HG03066 (cell line): ENCODE measurements around the gene HNRNPK.
A peak's percentile ranks its signal among the peaks of the same experiment; 100 is the strongest.

Experiments
- ATAC-seq: cut with Tn5 transposase; IDR thresholded peaks from one replicate; pipeline ENCODE4 v1.9.1; 2021; ENCODE audit warnings: low read depth; ENCODE audit not compliant: unreplicated experiment

Gene HNRNPK

GRCh38 chr9:83979812-83980394, at the start of gene HNRNPK:
HNRNPK (minus strand) TSS chr9:83980215; CDS start chr9:83978252, 1,963 bp downstream.
- ATAC-seq = peak; percentile 82

- no peak for ATAC-seq
These were observed 47.2 kb upstream of the HNRNPK start for GRCh38 chr9:84027201-84027600.

DNA sequence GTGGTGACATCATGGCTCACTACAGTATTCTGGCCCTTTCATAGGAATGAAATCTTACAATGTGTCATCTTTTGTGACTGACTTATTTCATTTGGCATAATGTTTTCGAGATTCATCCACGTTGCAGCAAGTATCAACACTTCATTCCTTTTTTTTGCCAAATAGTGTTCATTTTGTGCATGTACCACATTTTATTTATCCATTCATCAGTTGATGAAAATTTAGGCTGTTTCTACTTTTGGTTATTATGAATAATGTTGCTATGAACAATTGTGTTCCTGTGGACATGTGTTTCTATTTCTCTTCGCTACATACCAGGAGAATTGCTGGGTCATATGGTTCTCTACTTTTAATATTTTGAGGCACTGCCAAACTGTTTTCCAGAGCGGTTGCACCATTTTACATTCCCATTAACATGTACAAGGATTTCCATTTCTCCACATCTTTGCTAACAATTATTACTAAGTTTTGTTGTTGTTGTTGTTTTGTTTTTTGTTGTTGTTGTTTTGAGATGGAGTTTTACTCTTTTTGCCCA, 44.1 kb upstream of the HNRNPK start:
- ATAC-seq = no peak

DNA sequence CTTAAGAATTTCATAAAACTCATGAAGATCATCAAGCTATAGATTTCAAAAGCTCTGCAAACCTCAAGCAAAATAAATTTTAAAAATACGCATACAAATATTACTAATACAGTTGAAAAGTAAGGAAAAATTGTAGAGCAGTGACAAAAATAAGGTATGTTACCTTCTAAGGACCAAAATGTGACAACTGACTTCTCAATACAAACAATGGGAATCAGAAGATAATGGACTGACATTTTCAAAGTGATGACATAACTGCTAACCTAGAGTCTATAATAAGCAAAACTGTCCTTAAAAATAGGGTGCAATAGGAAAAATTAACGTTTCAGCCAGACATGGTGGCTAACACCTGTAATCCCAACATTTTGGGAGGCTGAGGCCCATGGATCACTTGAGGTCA, 27.6 kb upstream of the HNRNPK start:
- no peak for ATAC-seq

- no peak for ATAC-seq
These were observed 23.2 kb upstream of the HNRNPK start for GRCh38 chr9:84003246-84003645.

GRCh38 chr9:84002344-84002743, 22.3 kb upstream of the HNRNPK start:
- ATAC-seq = peak; percentile 86

GRCh38 chr9:84001621-84002020, 21.6 kb upstream of the HNRNPK start:
- ATAC-seq = no peak

GRCh38 chr9:84000186-84000585, 20.2 kb upstream of the HNRNPK start:
- ATAC-seq = no peak

GRCh38 chr9:83999141-83999918, 19.3 kb upstream of the HNRNPK start:
- ATAC-seq = no peak

DNA sequence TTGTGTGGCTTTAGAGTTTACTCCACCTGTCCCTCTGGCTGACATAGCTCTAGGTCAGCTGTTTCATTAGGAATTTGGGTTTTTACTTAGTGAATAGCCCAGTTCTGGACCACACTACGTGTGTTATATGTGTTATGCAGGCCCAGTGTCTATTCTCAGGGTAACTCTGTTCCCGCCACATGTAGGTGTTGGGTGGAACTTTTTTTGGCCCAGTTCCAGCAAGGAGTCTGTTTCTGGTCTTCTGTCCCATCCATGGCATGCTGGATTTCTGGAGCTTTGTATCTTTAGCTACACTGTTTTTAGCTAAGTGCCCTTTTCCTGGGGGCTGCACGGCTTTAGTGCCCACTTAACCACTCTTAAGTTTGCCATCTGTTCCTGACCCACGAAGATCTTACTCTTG, 16.1 kb upstream of the HNRNPK start:
- ATAC-seq = no peak

- no peak for ATAC-seq
These were observed 12.9 kb upstream of the HNRNPK start for GRCh38 chr9:83992901-83993300.

DNA sequence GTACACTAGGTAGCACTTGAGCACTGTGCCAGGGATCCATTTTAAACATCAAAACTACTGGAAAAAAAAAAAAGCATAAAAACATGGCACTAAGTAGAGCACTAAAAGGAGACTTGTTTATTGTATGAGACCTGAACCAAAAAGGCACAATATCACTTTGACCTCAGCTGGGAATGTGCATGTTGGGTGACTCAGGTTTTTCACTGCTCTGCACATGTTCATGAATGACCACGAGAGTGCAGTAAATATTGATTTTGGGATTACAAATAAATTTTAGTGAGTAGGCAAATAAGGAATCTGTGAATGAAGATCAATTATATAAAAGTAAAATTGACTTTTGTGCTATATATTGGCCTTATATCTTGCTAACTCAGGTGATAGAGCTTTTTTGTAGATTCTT, 12.4 kb upstream of the HNRNPK start:
- ATAC-seq = no peak

- ATAC-seq = no peak
These were observed 11.3 kb upstream of the HNRNPK start for GRCh38 chr9:83991355-83991754.

DNA sequence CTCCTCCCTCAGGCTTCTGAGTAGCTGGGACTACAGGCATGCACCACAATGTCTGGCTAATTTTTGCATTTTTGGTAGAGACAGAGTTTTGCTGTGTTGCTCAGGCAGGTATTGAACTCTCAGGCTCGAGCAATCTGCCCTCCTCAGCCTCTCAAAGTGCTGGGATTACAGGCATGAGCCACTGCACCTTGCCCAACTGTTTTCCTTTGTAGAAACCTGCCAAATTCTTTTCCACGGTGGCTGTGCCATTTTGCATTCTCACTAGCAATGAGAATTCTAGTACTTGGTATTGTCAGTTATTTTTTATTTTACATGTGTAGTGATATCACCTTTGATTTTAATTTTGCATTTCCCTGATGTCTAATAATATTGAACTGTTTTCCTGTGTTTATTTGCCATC, 8.4 kb upstream of the HNRNPK start:
- ATAC-seq = no peak

GRCh38 chr9:83987402-83987791, 7.4 kb upstream of the HNRNPK start:
- ATAC-seq = no peak

GRCh38 chr9:83986765-83987401, 6.9 kb upstream of the HNRNPK start:
- no peak for ATAC-seq

DNA sequence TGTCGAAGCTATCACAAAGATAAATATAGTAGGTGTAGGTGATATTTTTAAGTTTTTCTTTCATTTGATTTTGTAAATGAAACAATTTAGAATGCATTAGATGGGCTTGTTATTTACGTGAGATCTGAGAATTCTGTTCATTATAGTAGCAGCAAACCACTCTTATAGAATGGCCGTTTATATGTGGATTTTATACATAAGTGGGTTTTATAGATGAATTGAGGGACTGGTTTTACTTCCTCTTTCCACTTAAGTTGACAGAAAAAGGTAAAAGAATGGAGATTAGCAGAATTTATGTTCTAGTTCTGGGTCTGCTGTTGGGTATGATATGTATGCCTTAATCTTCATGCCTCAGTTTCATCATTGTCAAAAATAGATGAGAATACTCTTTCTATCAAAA, 6.2 kb upstream of the HNRNPK start:
- ATAC-seq = no peak

- no peak for ATAC-seq
These were observed 1.3 kb upstream of the HNRNPK start for GRCh38 chr9:83981126-83981871.

DNA sequence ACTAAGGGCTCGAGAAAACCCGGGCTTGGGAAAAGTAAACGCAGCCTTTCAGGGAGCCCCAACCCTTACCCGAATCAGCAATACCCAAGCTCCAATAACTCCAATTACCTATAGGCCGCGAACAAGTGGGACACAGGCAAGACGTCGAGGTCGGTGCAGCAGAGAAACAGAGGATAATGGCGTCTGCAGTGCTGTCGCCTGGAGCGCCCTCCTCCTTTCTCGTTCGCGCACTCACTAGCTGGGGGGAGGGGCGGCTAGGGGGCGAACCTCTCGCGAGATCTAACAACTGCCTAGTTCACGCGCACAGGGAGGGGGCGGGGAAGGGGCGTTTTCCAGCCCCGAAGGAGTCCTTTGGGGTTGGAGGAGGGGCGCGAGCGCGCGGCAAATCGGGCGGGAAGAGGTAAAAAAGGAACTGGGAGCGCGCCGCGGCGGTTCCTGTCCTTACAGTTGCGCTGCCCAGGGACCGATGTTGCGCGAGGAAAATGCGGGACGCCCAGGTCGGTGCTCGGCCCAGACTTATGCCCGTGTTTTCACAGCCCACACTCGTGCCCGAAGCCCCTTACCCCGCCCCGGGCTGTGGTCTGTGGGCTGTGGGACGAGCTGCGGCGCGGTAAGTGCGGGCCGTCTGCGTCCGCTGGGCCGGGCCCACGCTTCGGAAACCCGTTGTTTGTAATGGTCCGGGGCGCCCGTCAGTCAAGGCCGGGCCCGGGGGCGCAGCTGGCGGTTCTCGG, 545 bp upstream of the HNRNPK start, which contains the start of gene RMI1:
Gene RMI1 (plus strand): TSS at position 411 of the 731 bp plus-strand sequence. CDS start 20,182 bp downstream, outside the sequence.
- ATAC-seq = peak; percentile 65
